Nephron progenitor cell (in vitro differentiated cells): Measurements from ENCODE around the gene STAT5A.
"Not testable (repeated sequence)": the region's sequence is repeated elsewhere in the genome, so short reads cannot be mapped to it uniquely, and the experiment has no call there.

Experiments
- DNase-seq: peaks from one replicate; pipeline ENCODE4 v3.0.0; 2021
- H3K27ac Mint-ChIP-seq: 2 replicates; pipeline ENCODE4 v1.8.0; 2021; ENCODE audit warnings: mild to moderate bottlenecking, moderate library complexity, mixed read lengths
- H3K27me3 Mint-ChIP-seq: 2 replicates; pipeline ENCODE4 v1.8.0; 2021; ENCODE audit warnings: mild to moderate bottlenecking, low read depth, mixed read lengths; ENCODE audit not compliant: poor library complexity
- H3K36me3 Mint-ChIP-seq: 2 replicates; pipeline ENCODE4 v1.8.0; 2021; ENCODE audit warnings: low read depth, mixed read lengths
- H3K4me1 Mint-ChIP-seq: 2 replicates; pipeline ENCODE4 v1.8.0; 2021; ENCODE audit warnings: mixed read lengths
- H3K4me3 Mint-ChIP-seq: 2 replicates; pipeline ENCODE4 v1.8.0; 2021; ENCODE audit warnings: mild to moderate bottlenecking, moderate library complexity, mixed read lengths
- H3K9me3 Mint-ChIP-seq: 2 replicates; pipeline ENCODE4 v1.8.0; 2021; ENCODE audit warnings: mild to moderate bottlenecking, moderate library complexity, mixed read lengths
- TF ChIP-seq, protein P1 (sequence below): fragments of 200-600 bp; sonication (generic); IDR thresholded peaks from 2 replicates; pipeline ENCODE4 v1.5.0; 2021; ENCODE audit warnings: antibody characterized with exemption

STAT5A gene

DNA sequence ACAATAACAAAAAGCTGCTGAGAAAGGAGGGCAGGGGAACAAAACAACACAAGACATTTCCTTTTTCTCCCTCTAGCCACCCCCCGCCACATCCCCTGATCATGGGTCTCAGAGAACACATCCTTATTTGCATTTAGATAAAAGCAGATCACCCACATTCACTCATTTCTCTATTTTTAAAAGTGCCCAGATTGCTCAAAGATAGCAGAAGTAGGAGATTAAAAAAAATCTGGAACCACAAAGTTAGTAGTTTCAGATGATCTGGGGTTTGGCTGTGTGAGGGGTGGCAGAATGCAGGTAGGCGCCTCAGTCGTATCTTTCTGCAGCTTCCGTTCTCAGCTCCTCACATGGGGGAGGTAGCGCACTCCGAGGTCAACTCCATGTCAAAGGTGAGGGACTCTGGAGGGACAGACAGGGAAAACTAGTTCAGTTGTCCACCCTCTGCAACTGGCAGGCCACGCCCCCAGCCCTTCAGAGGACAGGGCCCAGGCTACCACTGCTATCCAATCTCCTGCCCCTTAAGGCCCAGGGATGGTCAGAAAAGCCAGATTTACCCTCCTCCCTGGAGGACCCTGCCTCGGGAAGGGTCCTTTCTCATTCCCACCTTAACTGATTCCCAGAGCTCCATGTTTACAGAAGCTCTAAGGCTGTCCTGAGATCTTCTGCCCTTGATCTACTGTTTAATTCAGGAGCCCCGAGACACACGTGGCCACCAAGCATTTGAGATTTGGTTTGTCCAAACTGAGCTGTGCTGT, 27.3 kb downstream of the STAT5A start:
- H3K4me1 Mint-ChIP-seq, result peaks cover 64% of the 10 kb centered on the region
- H3K9me3 Mint-ChIP-seq, result no peaks in the 10 kb centered on the region
- H3K27me3 Mint-ChIP-seq, result peaks cover 7% of the 10 kb centered on the region
- H3K36me3 Mint-ChIP-seq, result peaks cover 21% of the 10 kb centered on the region
- DNase-seq, result peak; percentile 47
- H3K27ac Mint-ChIP-seq, result peak overlapping the region; percentile 71
- TF ChIP-seq, protein P1, sequence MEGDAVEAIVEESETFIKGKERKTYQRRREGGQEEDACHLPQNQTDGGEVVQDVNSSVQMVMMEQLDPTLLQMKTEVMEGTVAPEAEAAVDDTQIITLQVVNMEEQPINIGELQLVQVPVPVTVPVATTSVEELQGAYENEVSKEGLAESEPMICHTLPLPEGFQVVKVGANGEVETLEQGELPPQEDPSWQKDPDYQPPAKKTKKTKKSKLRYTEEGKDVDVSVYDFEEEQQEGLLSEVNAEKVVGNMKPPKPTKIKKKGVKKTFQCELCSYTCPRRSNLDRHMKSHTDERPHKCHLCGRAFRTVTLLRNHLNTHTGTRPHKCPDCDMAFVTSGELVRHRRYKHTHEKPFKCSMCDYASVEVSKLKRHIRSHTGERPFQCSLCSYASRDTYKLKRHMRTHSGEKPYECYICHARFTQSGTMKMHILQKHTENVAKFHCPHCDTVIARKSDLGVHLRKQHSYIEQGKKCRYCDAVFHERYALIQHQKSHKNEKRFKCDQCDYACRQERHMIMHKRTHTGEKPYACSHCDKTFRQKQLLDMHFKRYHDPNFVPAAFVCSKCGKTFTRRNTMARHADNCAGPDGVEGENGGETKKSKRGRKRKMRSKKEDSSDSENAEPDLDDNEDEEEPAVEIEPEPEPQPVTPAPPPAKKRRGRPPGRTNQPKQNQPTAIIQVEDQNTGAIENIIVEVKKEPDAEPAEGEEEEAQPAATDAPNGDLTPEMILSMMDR, result no peak
- H3K4me3 Mint-ChIP-seq, result peak overlapping the region; percentile 43

DNA sequence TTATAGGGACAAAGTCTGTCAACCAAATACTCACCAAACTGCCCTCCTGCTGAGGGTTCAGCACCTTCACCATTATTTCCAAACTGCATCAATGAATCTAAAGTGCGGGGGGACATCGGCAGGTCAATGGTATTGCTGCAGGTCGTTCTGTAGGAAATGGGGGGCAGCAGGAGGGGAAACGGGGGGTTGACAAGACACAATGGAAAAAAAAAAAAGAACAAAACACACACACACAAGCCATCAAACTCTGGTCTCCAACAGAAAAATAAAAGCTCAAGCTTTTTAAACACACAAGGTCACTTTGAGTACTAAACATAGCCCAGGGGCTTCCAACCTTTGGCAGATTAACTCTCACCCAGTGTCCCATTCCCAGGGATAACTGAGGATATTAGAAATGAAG, 28.5 kb downstream of the STAT5A start:
- H3K9me3 Mint-ChIP-seq, result no peaks in the 10 kb centered on the region
- peak overlapping the region; percentile 72 for H3K27ac Mint-ChIP-seq
- H3K4me1 Mint-ChIP-seq, result peaks cover 52% of the 10 kb centered on the region
- peaks cover 26% of the 10 kb centered on the region for H3K36me3 Mint-ChIP-seq
- H3K27me3 Mint-ChIP-seq, result peaks cover 3% of the 10 kb centered on the region
- TF ChIP-seq, protein P1, result no peak
- no peak for DNase-seq
- no peak overlapping the region for H3K4me3 Mint-ChIP-seq

DNA sequence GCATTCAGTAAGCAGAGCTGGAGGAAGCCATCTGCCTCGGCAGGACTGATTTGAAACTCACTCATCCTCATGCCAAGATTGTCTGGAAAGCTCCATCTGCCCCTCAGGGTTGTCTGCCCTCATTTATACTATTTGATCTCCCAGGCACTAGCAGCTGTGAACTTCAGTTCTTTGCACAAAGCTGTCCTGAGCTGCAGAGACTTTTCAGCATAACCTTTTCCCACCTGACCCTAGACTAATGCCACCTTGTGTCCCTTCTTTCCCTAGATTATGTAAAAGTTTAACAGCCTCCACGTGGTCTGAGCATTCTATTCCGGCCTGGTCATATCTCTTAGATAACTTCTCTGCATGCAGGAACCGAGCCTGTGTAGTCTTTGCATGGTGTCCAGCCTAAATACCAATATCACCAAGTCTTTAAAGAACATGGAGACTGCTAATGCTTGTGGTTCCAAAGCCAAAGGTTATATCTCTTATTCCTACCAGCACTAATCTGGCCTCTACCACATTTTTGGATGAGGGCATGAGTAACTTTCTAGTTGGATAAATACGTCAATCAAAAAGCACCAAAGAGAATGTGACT, 29.1 kb downstream of the STAT5A start:
- peaks cover 48% of the 10 kb centered on the region for H3K4me1 Mint-ChIP-seq
- H3K27me3 Mint-ChIP-seq, result peaks cover 3% of the 10 kb centered on the region
- peaks cover 31% of the 10 kb centered on the region for H3K36me3 Mint-ChIP-seq
- no peaks in the 10 kb centered on the region for H3K9me3 Mint-ChIP-seq
- H3K4me3 Mint-ChIP-seq, result no peak overlapping the region
- TF ChIP-seq, protein P1, result no peak
- H3K27ac Mint-ChIP-seq, result no peak overlapping the region
- no peak for DNase-seq

DNA sequence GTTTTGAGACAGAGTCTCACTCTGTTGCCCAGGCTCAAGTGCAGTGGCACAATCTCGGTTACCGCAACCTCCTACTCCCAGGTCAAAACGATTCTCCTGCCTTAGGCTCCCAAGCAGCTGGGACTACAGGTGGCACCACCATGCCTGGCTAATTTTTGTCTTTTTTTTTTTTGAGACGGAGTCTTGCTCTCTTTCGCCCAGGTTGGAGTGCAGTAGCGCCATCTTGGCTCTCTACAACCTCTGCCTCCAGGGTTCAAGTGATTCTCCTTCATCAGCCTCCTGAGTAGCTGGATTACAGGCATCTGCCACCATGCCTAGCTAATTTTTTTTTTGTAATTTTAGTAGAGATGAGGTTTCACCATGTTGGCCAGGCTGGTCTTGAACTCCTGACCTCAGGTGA, 29.7 kb downstream of the STAT5A start:
- not testable (repeated sequence) for H3K9me3 Mint-ChIP-seq, H3K4me3 Mint-ChIP-seq, DNase-seq, H3K27me3 Mint-ChIP-seq, H3K27ac Mint-ChIP-seq
- H3K4me1 Mint-ChIP-seq, result peaks cover 45% of the 10 kb centered on the region
- H3K36me3 Mint-ChIP-seq, result peaks cover 31% of the 10 kb centered on the region

DNA sequence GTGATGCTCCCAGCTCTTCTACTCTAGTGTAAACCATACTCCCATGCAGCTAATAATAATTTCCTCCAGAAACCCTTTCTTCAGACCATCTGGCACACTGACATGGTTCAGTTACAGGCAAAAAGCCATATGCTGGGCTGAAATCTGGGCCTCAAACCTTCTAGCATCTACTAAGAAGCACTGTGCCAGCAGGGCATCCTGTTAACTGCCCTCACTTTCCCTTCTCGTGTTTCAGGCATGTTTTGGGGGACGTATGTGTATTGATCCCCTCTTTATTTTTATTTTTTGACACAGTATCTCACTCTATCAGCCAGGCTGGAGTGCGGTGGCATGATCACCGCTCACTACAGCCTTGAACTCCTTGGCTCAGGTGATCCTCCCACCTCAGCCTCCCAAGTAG, 33.3 kb downstream of the STAT5A start:
- Mint-ChIP-seq H3K4me3 (no peak overlapping the region), H3K27ac (no peak overlapping the region), H3K4me1 (peaks cover 17% of the 10 kb centered on the region), H3K36me3 (peaks cover 44% of the 10 kb centered on the region), H3K9me3 (no peaks in the 10 kb centered on the region), H3K27me3 (no peaks in the 10 kb centered on the region)
- DNase-seq, result no peak
- TF ChIP-seq, protein P1, result no peak

DNA sequence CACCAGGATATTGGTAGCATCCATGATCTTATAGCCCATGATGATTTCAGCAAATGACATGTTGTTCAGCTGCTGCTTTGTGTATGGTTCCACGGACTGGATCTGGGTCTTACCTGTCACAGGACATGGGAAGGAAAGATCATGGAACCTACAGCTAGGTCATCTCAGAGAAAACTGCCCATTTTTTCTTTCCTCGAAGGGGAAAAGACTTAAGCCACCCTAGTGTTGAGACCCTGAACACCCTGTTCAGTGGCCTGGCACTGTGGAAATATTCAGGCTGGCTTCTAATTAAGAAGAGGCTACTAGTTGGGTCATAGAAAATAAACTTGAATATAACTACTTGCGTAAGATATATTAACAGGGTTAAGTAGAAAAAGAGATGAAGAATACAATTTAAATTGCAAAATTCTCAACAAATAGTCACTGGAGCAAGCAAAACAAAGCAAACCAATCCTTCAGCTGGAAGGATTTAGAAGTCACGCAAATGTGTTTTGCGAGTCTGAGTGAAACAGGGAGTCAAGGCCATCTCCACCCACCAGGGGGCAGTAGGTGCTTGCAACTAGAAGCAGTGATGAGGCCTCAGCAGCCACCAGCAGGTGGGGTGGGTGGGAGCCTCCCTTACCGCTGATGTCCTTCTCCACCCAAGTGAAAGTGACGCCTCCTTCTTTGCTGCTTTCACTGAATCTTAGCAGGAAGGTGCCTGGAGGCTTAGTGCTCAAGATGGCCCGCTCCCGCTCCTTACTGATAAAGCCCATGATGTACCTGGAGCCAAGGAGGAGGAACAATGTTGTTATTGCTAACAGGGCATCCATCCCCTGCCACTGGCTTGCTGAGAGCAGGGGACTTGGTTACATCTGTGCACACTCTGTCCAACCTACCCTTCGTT, 34.3 kb downstream of the STAT5A start:
- H3K36me3 Mint-ChIP-seq, result peaks cover 40% of the 10 kb centered on the region
- H3K27ac Mint-ChIP-seq, result no peak overlapping the region

More for the DNA sequence above, 34.3 kb downstream of the STAT5A start:
- peak; percentile 97 for DNase-seq
- no peak overlapping the region for H3K4me3 Mint-ChIP-seq
- H3K9me3 Mint-ChIP-seq, result no peaks in the 10 kb centered on the region
- TF ChIP-seq, protein P1, result peak; percentile 99
- no peaks in the 10 kb centered on the region for H3K27me3 Mint-ChIP-seq
- peaks cover 6% of the 10 kb centered on the region for H3K4me1 Mint-ChIP-seq
